Measurements from ENCODE around the gene SNRPB2.

Gene SNRPB2

GRCh38 chr20:16747291-16747811, 17.5 kb downstream of the SNRPB2 start:
- FAIRE-seq: no peak
- DNase-seq (ENCODE audit: insufficient read length, low spot score): no peak
- TF ChIP-seq, protein P1, sequence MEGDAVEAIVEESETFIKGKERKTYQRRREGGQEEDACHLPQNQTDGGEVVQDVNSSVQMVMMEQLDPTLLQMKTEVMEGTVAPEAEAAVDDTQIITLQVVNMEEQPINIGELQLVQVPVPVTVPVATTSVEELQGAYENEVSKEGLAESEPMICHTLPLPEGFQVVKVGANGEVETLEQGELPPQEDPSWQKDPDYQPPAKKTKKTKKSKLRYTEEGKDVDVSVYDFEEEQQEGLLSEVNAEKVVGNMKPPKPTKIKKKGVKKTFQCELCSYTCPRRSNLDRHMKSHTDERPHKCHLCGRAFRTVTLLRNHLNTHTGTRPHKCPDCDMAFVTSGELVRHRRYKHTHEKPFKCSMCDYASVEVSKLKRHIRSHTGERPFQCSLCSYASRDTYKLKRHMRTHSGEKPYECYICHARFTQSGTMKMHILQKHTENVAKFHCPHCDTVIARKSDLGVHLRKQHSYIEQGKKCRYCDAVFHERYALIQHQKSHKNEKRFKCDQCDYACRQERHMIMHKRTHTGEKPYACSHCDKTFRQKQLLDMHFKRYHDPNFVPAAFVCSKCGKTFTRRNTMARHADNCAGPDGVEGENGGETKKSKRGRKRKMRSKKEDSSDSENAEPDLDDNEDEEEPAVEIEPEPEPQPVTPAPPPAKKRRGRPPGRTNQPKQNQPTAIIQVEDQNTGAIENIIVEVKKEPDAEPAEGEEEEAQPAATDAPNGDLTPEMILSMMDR (IDR thresholded peaks at IDR 0.05; ENCODE audit: insufficient read depth, missing control alignments): no peak

- FAIRE-seq (no peak), DNase-seq (ENCODE audit: insufficient read length, low spot score) (no peak)
- TF ChIP-seq, protein P1 (IDR thresholded peaks at IDR 0.05; ENCODE audit: insufficient read depth, missing control alignments): no peak
These were observed 18.6 kb downstream of the SNRPB2 start, which contains the start of gene OTOR for GRCh38 chr20:16748308-16748900. OTOR (plus strand) TSS chr20:16748358; CDS start chr20:16748402, 44 bp downstream.

DNA sequence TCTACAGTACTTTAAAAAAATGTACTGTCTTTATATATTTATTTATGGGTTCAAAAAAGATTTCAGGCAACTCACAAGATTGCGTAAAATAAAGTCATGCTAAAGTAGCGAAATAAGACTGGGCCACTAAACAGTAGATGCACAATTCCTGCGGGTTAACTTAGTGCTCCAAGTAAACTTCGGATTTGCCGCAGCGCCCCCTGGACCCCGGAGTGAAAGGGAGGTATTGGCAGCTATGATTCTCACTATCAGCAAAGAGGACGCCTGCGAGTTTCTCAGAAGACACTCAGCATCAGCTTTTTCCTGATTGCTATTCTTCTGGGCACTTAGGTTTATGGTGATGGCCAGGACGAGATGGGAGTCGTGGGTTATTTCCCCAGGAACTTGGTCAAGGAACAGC, 19.7 kb downstream of the SNRPB2 start:
- TF ChIP-seq, protein P1 (IDR thresholded peaks at IDR 0.05; ENCODE audit: insufficient read depth, missing control alignments): no peak
- FAIRE-seq (no peak), DNase-seq (ENCODE audit: insufficient read length, low spot score) (no peak)

DNA sequence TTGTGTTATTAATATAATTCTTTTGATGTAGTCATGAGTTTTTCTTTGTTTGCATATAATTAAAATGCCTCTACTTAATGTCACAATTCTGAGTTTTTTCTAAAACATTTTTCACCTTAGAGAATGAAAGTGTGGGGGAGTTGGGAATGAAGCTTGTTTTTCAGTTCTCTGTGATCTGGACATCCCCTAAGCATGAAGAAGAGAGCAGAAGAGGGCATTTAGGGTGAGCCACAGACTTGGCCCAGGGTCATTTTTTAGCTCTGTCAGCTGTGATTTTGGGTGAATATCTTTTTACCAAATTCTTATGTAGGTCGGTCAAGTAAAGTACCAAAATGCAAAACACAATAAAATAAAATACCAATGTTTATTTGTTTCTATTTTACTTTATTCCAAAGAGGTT, 22.3 kb downstream of the SNRPB2 start:
- DNase-seq (ENCODE audit: insufficient read length, low spot score) (no peak), FAIRE-seq (no peak)
- TF ChIP-seq, protein P1 (IDR thresholded peaks at IDR 0.05; ENCODE audit: insufficient read depth, missing control alignments): no peak

DNA sequence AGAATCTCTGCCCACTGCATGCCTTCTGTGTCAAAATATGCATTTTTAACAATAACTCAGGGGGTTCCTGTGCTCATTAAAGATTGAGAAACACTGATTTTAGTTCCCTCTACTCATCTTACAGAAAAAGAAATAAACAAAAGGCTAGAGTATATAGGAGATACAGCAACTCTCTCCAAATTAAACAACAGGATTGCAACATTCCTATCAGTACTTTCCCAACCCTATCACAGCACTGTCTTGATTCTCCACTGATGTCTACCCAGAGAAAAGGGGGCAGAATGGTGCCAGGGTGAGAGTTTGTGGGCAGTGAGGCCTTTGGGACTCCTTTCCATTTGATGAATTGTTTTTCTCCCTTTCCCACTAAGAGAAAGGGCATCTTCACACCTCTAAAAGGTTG, 23.1 kb downstream of the SNRPB2 start:
- FAIRE-seq (no peak), DNase-seq (ENCODE audit: insufficient read length, low spot score) (no peak)
- TF ChIP-seq, protein P1 (IDR thresholded peaks at IDR 0.05; ENCODE audit: insufficient read depth, missing control alignments): no peak

DNA sequence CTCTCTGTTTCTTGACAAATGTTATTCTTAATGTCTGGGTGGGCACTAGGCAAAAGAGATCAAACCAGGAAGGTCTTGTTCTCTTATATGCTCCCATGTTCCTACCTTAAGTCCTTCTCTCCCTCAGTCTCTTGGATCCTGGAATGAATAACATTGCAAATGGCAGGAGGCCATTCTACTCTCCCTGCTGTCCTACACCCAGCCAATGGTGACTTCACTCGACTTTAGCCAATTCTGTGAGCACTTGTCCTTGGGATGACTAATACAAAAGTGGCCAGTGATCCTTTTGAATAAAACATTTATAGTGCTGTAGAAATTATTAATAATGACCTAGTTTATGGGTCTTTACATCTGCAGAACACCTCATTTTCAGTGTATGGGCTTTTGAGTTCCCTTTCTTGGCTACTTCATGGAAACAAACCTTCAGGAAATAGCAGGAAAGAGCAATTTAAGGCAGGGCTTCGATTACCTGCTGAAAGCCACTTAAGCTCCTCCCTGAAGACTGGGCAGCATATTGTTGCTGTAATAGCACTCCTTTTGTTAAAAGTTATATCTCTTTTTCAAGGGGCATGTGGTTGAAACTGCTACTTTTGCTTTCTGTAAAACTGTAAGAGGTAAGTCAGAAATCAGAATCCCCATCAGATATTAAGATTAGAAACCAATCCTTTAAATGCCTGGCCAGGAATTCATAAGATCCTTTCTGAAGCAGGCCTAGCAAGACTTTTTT, 28.8 kb downstream of the SNRPB2 start:
- TF ChIP-seq, protein P1 (IDR thresholded peaks at IDR 0.05; ENCODE audit: insufficient read depth, missing control alignments): no peak
- DNase-seq (ENCODE audit: insufficient read length, low spot score) (no peak), FAIRE-seq (no peak)

DNA sequence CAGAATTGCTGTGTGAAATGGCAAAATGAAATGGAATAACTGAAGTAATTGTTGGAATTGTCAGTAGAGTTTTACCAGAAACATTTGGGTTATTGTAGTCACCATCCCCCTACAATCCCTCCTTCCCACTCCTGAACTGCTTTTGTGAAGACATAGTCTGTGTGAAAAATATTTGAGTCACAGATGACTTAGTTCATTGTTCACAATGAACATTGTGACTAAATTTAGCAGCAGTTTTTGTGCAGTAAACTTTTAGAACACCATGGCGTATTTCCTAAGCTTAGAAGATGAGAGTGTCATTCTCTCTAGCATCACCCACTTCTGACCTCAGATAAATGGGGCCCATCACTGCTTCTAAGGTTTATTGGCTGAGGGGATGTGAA, 29.3 kb downstream of the SNRPB2 start:
- no peak for FAIRE-seq
- no peak for DNase-seq (ENCODE audit: insufficient read length, low spot score)
- TF ChIP-seq, protein P1 (IDR thresholded peaks at IDR 0.05; ENCODE audit: insufficient read depth, missing control alignments): no peak

All from D721Med (cell line).